GM12878 (cell line): ENCODE data around the gene MRPL38. TPM values are rescaled to one million over a fixed set of nuclear protein-coding genes. Genes with fewer than 3 reads are reported as not detected.

Source experiments
- ATAC-seq: fragments of 200-7000 bp; cut with Tn5 transposase; 3 replicates; pipeline ENCODE4 v1.9.1; 2020; ENCODE audit warnings: mild to moderate bottlenecking, moderate library complexity
- Bru-seq: library from RNA; stranded (reverse); fragments of 400-500 nt; gene quantifications from one replicate; lab custom pipeline; 2021; lab: Mats Ljungman, UMichigan
- BruChase-seq, 2 experiments: library from RNA; stranded (reverse); fragments of 400-500 nt; gene quantifications; one replicate each; lab custom pipeline; 2021; lab: Mats Ljungman, UMichigan
- BruUV-seq: library from RNA; stranded (reverse); fragments of 400-500 nt; replicated peaks from 2 replicates; lab custom pipeline; 2021; lab: Mats Ljungman, UMichigan
- CTCF ChIA-PET: fragments of 300-600 bp; sonication (Branson Sonifier 250); formaldehyde crosslinking; extraction: SDS; loops from one replicate; lab custom pipeline; 2021; ENCODE audit warnings: inconsistent platforms; lab: Yijun Ruan, JAX
- POLR2A ChIA-PET: fragments of 350-600 bp; formaldehyde crosslinking; extraction: SDS; loops from one replicate; lab custom pipeline; 2021; ENCODE audit warnings: inconsistent platforms; lab: Charles Lee
- RAD21 ChIA-PET: fragments of 300-600 bp; sonication (Branson Sonifier 250); formaldehyde crosslinking; loops from one replicate; lab custom pipeline; 2023; ENCODE audit warnings: antibody characterized with exemption; ENCODE audit not compliant: unreplicated experiment; lab: Charles Lee
- SMC1A ChIA-PET: fragments of 300-600 bp; sonication (Branson Sonifier 250); formaldehyde crosslinking; loops from one replicate; lab custom pipeline; 2023; ENCODE audit not compliant: unreplicated experiment, uncharacterized antibody; lab: Charles Lee
- DNase-seq: peaks from one replicate; pipeline ENCODE4 v3.0.0-alpha.2; 2011; ENCODE audit warnings: low read depth, low spot score
- FAIRE-seq: peaks from 3 replicates; lab custom pipeline; 2011; peaks lifted over from hg19 to GRCh38; lab: Jason Lieb, UNC
- H2AFZ ChIP-seq: 2 replicates; pipeline ENCODE4 v1.6.0; 2011; ENCODE audit warnings: low read depth, low read length, control low read depth; ENCODE audit not compliant: control insufficient read depth
- H3K27ac ChIP-seq: 2 replicates; pipeline ENCODE4 v1.5.1; 2011; ENCODE audit warnings: control low read depth; ENCODE audit not compliant: control insufficient read depth, insufficient read depth
- H3K27me3 ChIP-seq, 2 experiments: replicated peaks in 1 of 2; 2 replicates each; pipeline versions ENCODE4 v1.6.0 to v1.6.1; 2011; ENCODE audit warnings: low read length in 1 of 2; ENCODE audit not compliant: control insufficient read depth in 2 of 2, insufficient read depth in 2 of 2
- H3K36me3 ChIP-seq, 2 experiments: 2 replicates each; pipeline ENCODE4 v1.5.1; 2011; ENCODE audit warnings: low read length in 1 of 2; ENCODE audit not compliant: control insufficient read depth in 2 of 2, insufficient read depth in 2 of 2
- H3K4me1 ChIP-seq: 2 replicates; pipeline ENCODE4 v1.6.1; 2011; ENCODE audit warnings: mild to moderate bottlenecking, low read length, moderate library complexity, mixed read lengths; ENCODE audit not compliant: control insufficient read depth, insufficient read depth
- H3K4me2 ChIP-seq: 2 replicates; pipeline ENCODE4 v1.6.0; 2011; ENCODE audit warnings: control low read depth; ENCODE audit not compliant: control insufficient read depth, insufficient read depth
- H3K4me3 ChIP-seq: fragments of 200-600 bp; sonication (generic); 2 replicates; pipeline ENCODE4 v1.5.1; 2016
- H3K79me2 ChIP-seq: 2 replicates; pipeline ENCODE4 v1.6.0; 2011; ENCODE audit warnings: low read length; ENCODE audit not compliant: control insufficient read depth, insufficient read depth
- H3K9ac ChIP-seq: 2 replicates; pipeline ENCODE4 v1.8.0; 2011; ENCODE audit warnings: low read length, control low read depth, mixed read lengths; ENCODE audit not compliant: control insufficient read depth, insufficient read depth
- H3K9me3 ChIP-seq: replicated peaks from 3 replicates; pipeline ENCODE4 v1.5.1; 2011; ENCODE audit warnings: mild to moderate bottlenecking, low read length; ENCODE audit not compliant: control insufficient read depth, insufficient read depth
- H4K20me1 ChIP-seq: 2 replicates; pipeline ENCODE4 v1.6.0; 2011; ENCODE audit not compliant: control insufficient read depth, insufficient read depth
- BHLHE40 ChIP-seq, 2 experiments: fragments of 450-650 bp in 1 of 2; IDR thresholded peaks; 2 replicates each; pipeline ENCODE4 v1.6.1; 2011 to 2017; ENCODE audit warnings: low read depth in 2 of 2, borderline replicate concordance in 1 of 2, improper control_type of control experiment in 1 of 2, low read length in 1 of 2, mild to moderate bottlenecking in 1 of 2
- CHD1 ChIP-seq: IDR thresholded peaks from 2 replicates; pipeline ENCODE4 v1.6.1; 2012; ENCODE audit warnings: low read depth, low read length, improper control_type of control experiment
- DPF2 ChIP-seq: fragments of 450-650 bp; IDR thresholded peaks from 2 replicates; pipeline ENCODE4 v1.6.1; 2017; ENCODE audit warnings: mild to moderate bottlenecking
- EZH2 ChIP-seq: IDR thresholded peaks from 2 replicates; pipeline ENCODE4 v1.6.1; 2012; ENCODE audit warnings: low read depth, mild to moderate bottlenecking, control low read depth, inconsistent platforms, low read length, borderline replicate concordance; ENCODE audit not compliant: control insufficient read depth
- KAT2A ChIP-seq: conservative IDR thresholded peaks from 2 replicates; pipeline ENCODE4 v1.6.1; 2011; ENCODE audit warnings: low read depth, low read length; ENCODE audit not compliant: control insufficient read depth
- KDM1A ChIP-seq: fragments of 200-600 bp; sonication (generic); IDR thresholded peaks from 2 replicates; pipeline ENCODE4 v1.6.1; 2016; ENCODE audit warnings: borderline replicate concordance
- MYC ChIP-seq: IDR thresholded peaks from 2 replicates; pipeline ENCODE4 v1.6.1; 2011; ENCODE audit warnings: mild to moderate bottlenecking, low read length, moderate library complexity, inconsistent platforms; ENCODE audit not compliant: insufficient read depth, insufficient replicate concordance, insufficient read length, severe bottlenecking
- POLR2AphosphoS2 ChIP-seq: IDR thresholded peaks from 2 replicates; pipeline ENCODE4 v1.6.1; 2011; ENCODE audit warnings: low read depth, mild to moderate bottlenecking, low read length, improper control_type of control experiment, moderate library complexity
- SMC3 ChIP-seq: IDR thresholded peaks from 2 replicates; pipeline ENCODE4 v1.6.1; 2011; ENCODE audit warnings: low read length, improper control_type of control experiment, borderline replicate concordance
- ZBED1 ChIP-seq: IDR thresholded peaks from 2 replicates; pipeline ENCODE4 v1.6.1; 2016; ENCODE audit warnings: borderline replicate concordance
- WGBS: methylation state at CpG from one replicate; pipeline ENCODE4 v1.1.6; 2016; ENCODE audit warnings: low lambda C conversion rate; ENCODE audit not compliant: insufficient replicate concordance, insufficient coverage; ENCODE audit errors: missing lambda C conversion rate; 5-methylcytosine and 5-hydroxymethylcytosine counted together
- in situ Hi-C: fragments of 300-500 bp; cut with MboI; formaldehyde crosslinking; loops from 9 replicates; pipeline ENCODE4 v1.14.3; 2018; ENCODE audit warnings: mixed read lengths
- intact Hi-C: fragments of 100-400 bp; cut with micrococcal nuclease; formaldehyde crosslinking; loops from one replicate; pipeline ENCODE4 v1.14.2; 2022; ENCODE audit not compliant: unreplicated experiment
- long read RNA-seq, 2 experiments: library from polyadenylated mRNA; unstranded; transcript quantifications; one replicate each; pipeline ENCODE4 v2.0.0, GENCODE V29; 2019 to 2020
- polyA minus RNA-seq, 3 experiments: library from RNA; depleted of rRNA, polyadenylated mRNA; stranded (reverse); fragments of >200 nt; gene quantifications; 2 replicates each; pipeline ENCODE4 v1.2.3, GENCODE V29; 2011
- polyA plus RNA-seq, 11 experiments: library from polyadenylated mRNA; depleted of rRNA in 4 of 11; unstranded in 6 of 11; stranded (reverse) in 5 of 11; fragments of >200 nt; fragmentation: Nextera tagmentation in 4 of 11; fragmentation: Illumina TruSeq in 1 of 11; extraction: Ambion mirVana in 4 of 11; extraction: Trizol in 1 of 11; gene quantifications; 1 replicate in 1 of 11; 2 replicates in 10 of 11; pipeline versions ENCODE4 v1.2.1 to v1.2.3, GENCODE V29; 2011 to 2016; ENCODE audit warnings: inconsistent platforms in 2 of 11, missing spikeins in 2 of 11, low read depth in 1 of 11
- total RNA-seq, 4 experiments: library from RNA; depleted of rRNA in 3 of 4; stranded (reverse); fragments of >200 nt in 3 of 4; fragmentation: Illumina TruSeq in 1 of 4; extraction: Trizol in 1 of 4; gene quantifications; 2 replicates each; pipeline versions ENCODE4 v1.2.1 to v1.2.3, GENCODE V29; 2013 to 2021
- TF ChIP-seq, protein P1 (sequence below): fragments of 450-650 bp; IDR thresholded peaks from 2 replicates; pipeline ENCODE4 v1.6.1; 2016; ENCODE audit warnings: mild to moderate bottlenecking
- TF ChIP-seq, protein P2 (sequence below): fragments of 450-650 bp; IDR thresholded peaks from 2 replicates; pipeline ENCODE4 v1.6.1; 2018; ENCODE audit warnings: borderline replicate concordance, mild to moderate bottlenecking; ENCODE audit not compliant: partially characterized antibody

MRPL38 gene
- 53.2 and 65.9 TPM in 2 replicates for total RNA-seq (2013; cell fraction: nucleolus; rRNA removed)
- total RNA-seq (2014; rRNA removed) (39.3 and 43.8 TPM in 2 replicates), total RNA-seq (2014; rRNA removed; fragmentation: Illumina TruSeq; extraction: Trizol) (49.3 and 52.1 TPM in 2 replicates), total RNA-seq (2021) (145 and 161 TPM in 2 replicates), polyA plus RNA-seq (2011; rRNA removed) (21.8 and 54.1 TPM in 2 replicates), polyA plus RNA-seq (2014; fragmentation: Illumina TruSeq; extraction: Trizol) (13.1 and 44.1 TPM in 2 replicates), polyA plus RNA-seq (2014; fragmentation: Nextera tagmentation; extraction: Ambion mirVana) (10 to 100 TPM in 1 of 2 experiments, 1 to 10 TPM in 1; 6.6 to 20.1 TPM), polyA plus RNA-seq (2014; rRNA removed) (76.9 and 84.1 TPM in 2 replicates), polyA plus RNA-seq (2016; fragmentation: Nextera tagmentation; extraction: Ambion mirVana) (100 to 1,000 TPM; 204 to 205 TPM), polyA minus RNA-seq (2011; rRNA and poly(A)+ RNA removed) (25.1 and 39.7 TPM in 2 replicates), Bru-seq, nascent RNA (percentile 73 among the genes with signal in this experiment), BruChase-seq, experiment 1, labeled RNA remaining after a 6-hour chase (percentile 79 among the genes with signal in this experiment), BruChase-seq, experiment 2, labeled RNA remaining after a 2-hour chase (percentile 74 among the genes with signal in this experiment)
- polyA plus RNA-seq (2011; ENCODE audit: low read depth) = 17.8 TPM
- 63.0 and 88.7 TPM in 2 replicates for polyA plus RNA-seq (2011; cell fraction: cytosol; rRNA removed)
- 286 and 298 TPM in 2 replicates for polyA plus RNA-seq (2011; cell fraction: nucleus; rRNA removed)
- 44.0 and 47.0 TPM in 2 replicates for polyA plus RNA-seq (2012)
- 21.5 and 33.3 TPM in 2 replicates for polyA minus RNA-seq (2011; cell fraction: cytosol; rRNA and poly(A)+ RNA removed)
- polyA minus RNA-seq (2011; cell fraction: nucleus; rRNA and poly(A)+ RNA removed) = 36.5 and 65.6 TPM in 2 replicates
- long read RNA-seq, experiment 1, transcript MRPL38-201 (9 exons, 1,888 nt) = major isoform, 197 of 212 reads
- long read RNA-seq, experiment 1, partial matches to known transcripts = 3 of 212 reads
- long read RNA-seq, experiment 1, other reads (novel, unspliced or antisense) = 11 of 212 reads
- long read RNA-seq, experiment 2, transcript MRPL38-201 (9 exons, 1,888 nt) = major isoform, 8 of 10 reads
- long read RNA-seq, experiment 2, partial matches to known transcripts = 1 of 10 reads
- long read RNA-seq, experiment 2, other reads (novel, unspliced or antisense) = 0 of 10 reads

- intact Hi-C loops = loop anchor here (1.0 kb wide), 1 partner anchor 100 kb away; no protein-coding TSS in a partner anchor
- no TSS peak for BruUV-seq
- SMC1A ChIA-PET = interaction anchor here (0.7 to 3.8 kb wide), 7 partner anchors 22 to 141 kb away, joined by 3 to 61 read pairs (median 3); partner anchors contain the start of genes CDK3 and FBF1
- no peaks in the 10 kb centered on the region for H3K27me3 ChIP-seq
- H3K4me3 ChIP-seq = peak within 1 kb of the TSS; percentile 95
- in situ Hi-C loops = loop anchor here (5.0 kb wide), 1 partner anchor 102 kb away; no protein-coding TSS in a partner anchor
- no peaks in the 10 kb centered on the region for H3K9me3 ChIP-seq
- POLR2A ChIA-PET = interaction anchor here (0.5 to 1.6 kb wide), 13 partner anchors 9 to 369 kb away, joined by 3 to 8 read pairs (median 4); partner anchors contain the start of genes CDK3, TRIM65 and WBP2
- peak; percentile 80 for DNase-seq
- H2AFZ ChIP-seq = peak within 1 kb of the TSS; percentile 73
- H4K20me1 ChIP-seq = no peaks in the 10 kb centered on the region
- CTCF ChIA-PET = interaction anchor here (0.9 to 4.8 kb wide), 25 partner anchors 10 to 492 kb away, joined by 3 to 128 read pairs (median 5); partner anchors contain the start of genes ACOX1, CDK3, EXOC7 and FBF1
- H3K36me3 ChIP-seq = peaks cover 6 to 11% of the 10 kb centered on the region in 2 experiments; a peak in 3 of 4 replicates
- peak; percentile 99 for ATAC-seq
- H3K79me2 ChIP-seq = peaks cover 11% of the 10 kb centered on the region
- RAD21 ChIA-PET = interaction anchor here (0.6 to 3.7 kb wide), 13 partner anchors 16 to 364 kb away, joined by 3 to 35 read pairs (median 4); partner anchors contain the start of genes ACOX1, CDK3 and TEN1
- FAIRE-seq = peak; percentile 97
- 1% methylated on average over 53 of the region's 69 CpGs for WGBS
- peak within 1 kb of the TSS; percentile 71 for H3K27ac ChIP-seq
- no peaks in the 10 kb centered on the region; the same call in 1 of the 2 replicates for H3K4me1 ChIP-seq
- peak within 1 kb of the TSS; percentile 87 for H3K9ac ChIP-seq
- peak within 1 kb of the TSS; percentile 92 for H3K4me2 ChIP-seq
- TF ChIP-seq DPF2 = peak; percentile 87
- TF ChIP-seq ZBED1 = no peak
- no peak for TF ChIP-seq KDM1A
- peak; percentile 95 for TF ChIP-seq SMC3
- TF ChIP-seq, protein P1, sequence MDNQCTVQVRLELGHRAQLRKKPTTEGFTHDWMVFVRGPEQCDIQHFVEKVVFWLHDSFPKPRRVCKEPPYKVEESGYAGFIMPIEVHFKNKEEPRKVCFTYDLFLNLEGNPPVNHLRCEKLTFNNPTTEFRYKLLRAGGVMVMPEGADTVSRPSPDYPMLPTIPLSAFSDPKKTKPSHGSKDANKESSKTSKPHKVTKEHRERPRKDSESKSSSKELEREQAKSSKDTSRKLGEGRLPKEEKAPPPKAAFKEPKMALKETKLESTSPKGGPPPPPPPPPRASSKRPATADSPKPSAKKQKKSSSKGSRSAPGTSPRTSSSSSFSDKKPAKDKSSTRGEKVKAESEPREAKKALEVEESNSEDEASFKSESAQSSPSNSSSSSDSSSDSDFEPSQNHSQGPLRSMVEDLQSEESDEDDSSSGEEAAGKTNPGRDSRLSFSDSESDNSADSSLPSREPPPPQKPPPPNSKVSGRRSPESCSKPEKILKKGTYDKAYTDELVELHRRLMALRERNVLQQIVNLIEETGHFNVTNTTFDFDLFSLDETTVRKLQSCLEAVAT = peak; percentile 87
- TF ChIP-seq POLR2AphosphoS2 = no peak
- TF ChIP-seq CHD1 = no peak
- no peak for TF ChIP-seq KAT2A
- TF ChIP-seq, protein P2, sequence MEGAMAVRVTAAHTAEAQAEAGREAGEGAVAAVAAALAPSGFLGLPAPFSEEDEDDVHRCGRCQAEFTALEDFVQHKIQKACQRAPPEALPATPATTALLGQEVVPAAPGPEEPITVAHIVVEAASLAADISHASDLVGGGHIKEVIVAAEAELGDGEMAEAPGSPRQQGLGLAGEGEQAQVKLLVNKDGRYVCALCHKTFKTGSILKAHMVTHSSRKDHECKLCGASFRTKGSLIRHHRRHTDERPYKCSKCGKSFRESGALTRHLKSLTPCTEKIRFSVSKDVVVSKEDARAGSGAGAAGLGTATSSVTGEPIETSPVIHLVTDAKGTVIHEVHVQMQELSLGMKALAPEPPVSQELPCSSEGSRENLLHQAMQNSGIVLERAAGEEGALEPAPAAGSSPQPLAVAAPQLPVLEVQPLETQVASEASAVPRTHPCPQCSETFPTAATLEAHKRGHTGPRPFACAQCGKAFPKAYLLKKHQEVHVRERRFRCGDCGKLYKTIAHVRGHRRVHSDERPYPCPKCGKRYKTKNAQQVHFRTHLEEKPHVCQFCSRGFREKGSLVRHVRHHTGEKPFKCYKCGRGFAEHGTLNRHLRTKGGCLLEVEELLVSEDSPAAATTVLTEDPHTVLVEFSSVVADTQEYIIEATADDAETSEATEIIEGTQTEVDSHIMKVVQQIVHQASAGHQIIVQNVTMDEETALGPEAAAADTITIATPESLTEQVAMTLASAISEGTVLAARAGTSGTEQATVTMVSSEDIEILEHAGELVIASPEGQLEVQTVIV = peak; percentile 31
- TF ChIP-seq MYC = no peak
- TF ChIP-seq EZH2 = no peak
- peak; percentile 62 to 82 for TF ChIP-seq BHLHE40 (IDR thresholded peaks at IDR 0.05; ENCODE audit: borderline replicate concordance in 1 of 2, low read depth in 2 of 2, low read length in 1 of 2)
These were observed at the start of gene MRPL38 for GRCh38 chr17:75904749-75905521. Gene MRPL38, minus strand, starts transcription at chr17:75904884. Its CDS starts 9 bp downstream, at chr17:75904875.
